Thoracic aorta endothelial cell (primary cell): Measurements from ENCODE around the gene RHOV. TPM values are rescaled to one million over a fixed set of nuclear protein-coding genes. Genes with fewer than 3 reads are reported as not detected.

Experiments
- small RNA-seq: library from RNA; depleted of rRNA; stranded (forward); fragments of <200 nt; gene quantifications from one replicate; pipeline ENCODE3, GENCODE V24; 2012
- total RNA-seq: library from RNA; depleted of rRNA; stranded (reverse); fragments of >200 nt; gene quantifications from 2 replicates; pipeline ENCODE4 v1.2.3, GENCODE V29; 2012

Gene RHOV
- not detected in 2 replicates for total RNA-seq

DNA sequence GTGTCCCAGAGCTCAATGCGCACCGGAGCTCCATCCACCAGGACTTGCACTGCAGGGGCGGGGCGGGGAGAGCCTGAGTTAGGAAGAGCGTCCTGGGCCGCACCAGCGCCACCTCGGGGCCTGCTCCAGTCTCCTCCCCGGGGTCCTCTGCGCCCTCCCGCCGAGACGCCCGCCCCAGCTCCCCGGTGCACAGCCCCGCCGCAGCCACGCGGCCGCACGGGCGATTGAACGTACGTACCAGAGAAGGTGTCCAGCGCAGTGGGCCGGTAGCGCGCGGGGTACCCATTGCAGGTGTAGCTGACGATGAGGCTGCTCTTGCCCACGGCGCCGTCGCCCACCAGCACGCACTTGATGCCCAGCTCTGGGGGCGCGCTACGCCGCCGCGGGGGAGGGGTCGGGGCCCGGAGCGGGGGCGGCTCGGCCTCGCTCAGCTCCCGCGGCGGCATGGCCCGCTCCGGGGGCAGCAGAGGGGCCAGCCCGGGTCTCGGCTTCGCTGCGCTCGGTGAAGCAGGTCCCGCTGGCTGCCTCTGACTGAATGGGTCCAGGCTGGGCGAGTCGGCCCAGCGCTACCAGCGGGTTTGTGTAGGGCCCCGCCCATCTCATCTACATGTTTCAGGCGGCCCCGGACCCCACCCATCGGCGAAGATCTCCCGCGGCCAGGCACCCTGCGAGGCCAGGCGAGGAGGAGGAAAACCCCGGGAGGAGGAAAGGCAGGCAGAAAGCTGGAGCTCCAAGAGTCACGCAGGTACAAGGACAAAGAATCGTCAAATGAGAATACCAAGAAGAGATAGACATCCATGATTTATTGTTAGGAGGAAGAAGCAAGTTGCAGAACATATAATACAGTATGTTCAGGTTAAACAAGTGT, at the start of gene RHOV:
Gene RHOV, minus strand, starts transcription at position 541 of the 868 bp plus-strand sequence. Its CDS starts 95 bp downstream, at position 446.

DNA sequence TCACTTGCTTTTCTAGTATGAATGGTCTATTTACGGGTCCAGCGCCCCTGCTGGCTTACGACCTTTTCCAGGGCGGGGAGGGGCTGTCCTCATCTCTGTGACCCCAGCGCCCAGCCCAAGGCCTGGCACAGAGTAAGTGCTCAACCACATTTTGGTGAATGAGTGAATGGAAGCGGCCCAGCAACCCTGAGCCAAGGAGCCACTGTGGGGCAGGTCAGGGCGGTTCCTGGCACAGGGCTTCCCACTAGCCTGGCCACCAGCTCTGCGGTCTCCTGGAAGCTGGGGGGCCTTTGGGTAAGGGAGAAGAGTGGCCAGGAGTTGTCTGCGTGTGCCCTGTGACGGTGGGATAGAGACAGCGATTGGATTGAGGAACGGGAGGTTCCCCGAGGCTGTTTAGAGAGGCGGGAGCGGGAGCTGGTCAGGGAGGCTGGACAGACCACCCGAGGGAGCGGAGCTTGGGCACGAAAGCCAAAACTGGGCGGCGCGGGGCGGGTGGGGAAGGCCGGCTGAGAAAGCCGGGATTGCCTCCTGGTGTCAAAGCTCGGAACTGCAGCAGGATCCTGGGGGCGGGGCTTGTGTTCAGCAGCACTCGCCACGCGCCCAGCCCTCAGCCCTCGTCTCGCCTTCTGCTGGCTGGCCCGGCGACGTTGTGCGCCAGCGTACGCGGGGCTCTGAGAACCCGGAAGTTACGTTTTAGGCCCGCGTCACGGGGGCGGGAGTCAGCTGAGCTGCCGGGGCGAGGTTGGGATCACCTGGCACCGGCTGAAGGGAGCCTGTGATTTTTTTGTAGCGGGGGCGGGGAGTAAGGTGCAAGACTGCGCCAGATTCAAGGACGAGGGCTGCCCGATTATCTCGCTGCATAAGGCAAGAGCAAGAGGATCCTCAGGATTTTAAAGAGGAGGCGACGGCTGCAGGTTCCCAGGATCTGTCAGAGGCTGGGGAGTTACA, 20.0 kb upstream of the RHOV start, which contains the start of gene VPS18:
Gene VPS18, plus strand, starts transcription at position 718 of the 948 bp plus-strand sequence. CDS start 319 bp downstream, outside the sequence.

GRCh38 chr15:40843885-40844695, 29.9 kb downstream of the RHOV start, which contains the start of gene SPINT1:
TSS of gene SPINT1 (plus strand) at chr15:40844048. CDS start at chr15:40844555, 507 bp downstream.

DNA sequence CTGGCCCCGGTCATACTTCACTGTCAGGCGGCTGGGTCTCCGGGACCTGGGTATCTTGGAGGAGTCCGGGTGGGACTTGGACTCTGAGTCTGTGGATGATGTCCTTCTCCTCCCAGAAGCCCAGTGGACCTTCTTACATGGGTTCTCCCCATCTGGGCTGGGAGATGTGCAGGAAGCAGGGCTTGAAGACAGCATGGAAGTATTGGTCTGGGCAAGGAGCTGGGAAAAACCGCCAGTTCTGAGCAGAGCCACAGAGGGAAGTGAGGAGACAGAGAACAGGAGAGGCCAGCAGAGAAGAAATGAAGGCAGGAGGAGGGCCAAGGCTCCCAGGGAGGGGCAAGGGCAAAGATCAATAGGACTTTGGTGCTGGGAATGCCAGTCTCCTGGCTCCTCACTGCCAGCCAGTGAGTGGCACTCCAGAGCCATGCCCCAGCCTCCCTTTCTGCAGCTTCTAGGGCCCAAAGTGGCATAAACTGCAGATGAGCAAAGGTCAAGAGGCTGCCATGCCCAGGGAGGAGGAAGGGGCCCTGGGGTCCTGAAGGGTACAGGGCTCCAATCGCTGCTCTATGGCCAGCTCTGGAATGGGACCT, 45.5 kb downstream of the RHOV start, which contains the start of gene PPP1R14D:
Gene PPP1R14D, minus strand, starts transcription at position 262 of the 590 bp plus-strand sequence. Its CDS starts 67 bp downstream, at position 195.

Small RNA genes within 50 kb of the gene (small RNA-seq; reads per million reads assigned to genes)
- not detected for gene AC025166.1

Other genes starting within 250 kb of the RHOV start
- 10.2 and 12.1 TPM in 2 replicates for gene RAD51, start 179.1 kb downstream of the RHOV start, total RNA-seq
- gene RMDN3, start 119.0 kb downstream of the RHOV start, total RNA-seq, result 28.3 and 32.8 TPM in 2 replicates
- 4.5 and 7.4 TPM in 2 replicates for gene GCHFR, start 110.2 kb downstream of the RHOV start, total RNA-seq
- 0.40 and 1.0 TPM in 2 replicates for gene C15orf62, start 104.3 kb downstream of the RHOV start, total RNA-seq
- gene ZFYVE19, start 67.1 kb downstream of the RHOV start, total RNA-seq, result 18.5 and 27.3 TPM in 2 replicates
- gene DNAJC17, start 66.8 kb downstream of the RHOV start, total RNA-seq, result 21.8 and 35.0 TPM in 2 replicates
- not detected in 2 replicates for gene PPP1R14D, start 45.5 kb downstream of the RHOV start, total RNA-seq
- gene SPINT1, start 30.2 kb downstream of the RHOV start, total RNA-seq, result 0.93 and 1.4 TPM in 2 replicates
- 38.8 and 42.5 TPM in 2 replicates for gene VPS18, start 20.2 kb upstream of the RHOV start, total RNA-seq
- gene DLL4, start 55.1 kb upstream of the RHOV start, total RNA-seq, result 33.8 and 72.7 TPM in 2 replicates
- gene CHAC1, start 79.2 kb upstream of the RHOV start, total RNA-seq, result 3.7 and 5.1 TPM in 2 replicates
- gene INO80, start 242.0 kb upstream of the RHOV start, total RNA-seq, result 31.9 and 32.8 TPM in 2 replicates